T-helper 2 cell (primary cell): ENCODE data around the gene C1S.
"Not testable (repeated sequence)": the region's sequence is repeated elsewhere in the genome, so short reads cannot be mapped to it uniquely, and the experiment has no call there.

Experiments
- DNase-seq, 5 experiments: peaks; one replicate each; pipeline versions ENCODE4 v3.0.0 to v3.0.0-alpha.2; 2012 to 2022
- total RNA-seq, 2 donors: gene quantifications; one replicate each; lab custom pipeline; 2026; lab: John Stamatoyannopoulos, UW

C1S gene
- total RNA-seq: 2.0 to 2.2 reads per million in 2 donors

DNA sequence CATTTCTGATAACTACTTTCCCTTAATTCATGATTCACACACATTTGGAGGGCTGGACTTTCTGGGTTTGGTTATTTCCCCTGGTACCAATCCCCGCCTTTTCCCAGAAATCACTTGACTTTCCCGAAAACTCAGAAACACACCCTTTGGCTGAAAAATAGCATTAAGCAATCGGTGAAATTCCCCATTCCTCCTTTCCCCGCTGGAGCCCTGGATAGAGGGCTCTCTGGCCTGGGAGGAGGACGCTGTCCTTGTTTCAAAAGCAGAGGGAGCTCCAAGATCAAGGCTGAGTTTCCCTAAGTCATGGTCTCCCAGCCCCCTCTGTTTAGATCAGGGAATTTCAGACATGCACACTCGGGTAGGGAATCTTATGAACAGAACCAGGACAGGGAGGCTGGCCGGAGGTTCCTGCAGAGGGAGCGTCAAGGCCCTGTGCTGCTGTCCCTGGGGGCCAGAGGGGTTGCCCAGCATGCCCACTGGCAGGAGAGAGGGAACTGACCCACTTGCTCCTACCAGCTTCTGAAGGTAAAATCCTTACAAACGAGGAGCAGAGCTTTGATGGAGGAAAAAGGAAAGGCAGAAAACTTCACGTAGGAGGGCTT is at the start of gene C1S:
Gene C1S, plus strand, starts transcription at position 366 of the 602 bp plus-strand sequence. CDS start 1,195 bp downstream, outside the sequence.
- DNase-seq: no peak

DNA sequence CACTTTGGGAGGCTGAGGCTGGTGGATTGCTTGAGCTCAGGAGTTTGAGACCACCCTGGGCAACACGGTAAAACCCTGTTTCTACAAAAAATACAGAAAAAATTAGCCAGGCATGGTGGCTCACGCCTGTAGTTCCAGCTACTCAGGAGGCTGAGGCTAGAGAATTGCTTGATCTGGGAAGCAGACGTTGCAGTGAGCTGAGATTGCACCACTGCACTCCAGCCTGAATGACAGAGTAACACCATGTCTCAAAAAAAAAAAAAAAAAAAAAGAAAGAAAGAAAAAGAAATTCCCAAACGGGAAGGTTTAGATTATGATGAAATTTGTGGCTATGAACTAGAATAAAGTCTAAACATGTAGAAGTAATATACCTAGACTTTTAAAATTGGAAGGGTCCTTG is 49.1 kb upstream of the C1S start:
- not testable (repeated sequence) for DNase-seq

- DNase-seq: no peak
Measured at GRCh38 chr12:7012024-7012607, 48.4 kb upstream of the C1S start.

DNA sequence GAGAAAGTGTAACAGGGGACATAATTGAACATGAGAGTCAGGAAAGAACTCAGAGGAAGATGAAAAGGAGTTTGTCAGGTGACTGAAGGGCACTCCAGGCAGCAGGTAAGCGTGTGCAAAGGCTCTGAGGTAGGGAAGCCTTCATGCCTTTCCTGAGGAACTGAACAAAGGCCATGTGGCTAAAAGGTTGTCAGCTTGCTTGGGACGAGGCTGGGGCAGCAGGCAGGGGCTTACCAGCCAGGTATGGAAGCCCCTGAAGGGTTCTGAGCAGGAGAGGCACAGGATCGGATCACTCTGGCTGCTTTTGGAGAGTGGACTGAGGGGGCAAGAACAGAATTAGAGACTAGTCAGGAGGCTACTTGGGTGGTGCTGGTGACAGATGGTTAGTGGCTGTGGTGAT is 47.4 kb upstream of the C1S start:
- DNase-seq: no peak

GRCh38 chr12:7015555-7016370 is 44.8 kb upstream of the C1S start:
- DNase-seq: no peak

- peak in 1 of 5 experiments; percentile 5 for DNase-seq
Measured at GRCh38 chr12:7016958-7017571, 43.5 kb upstream of the C1S start.

DNA sequence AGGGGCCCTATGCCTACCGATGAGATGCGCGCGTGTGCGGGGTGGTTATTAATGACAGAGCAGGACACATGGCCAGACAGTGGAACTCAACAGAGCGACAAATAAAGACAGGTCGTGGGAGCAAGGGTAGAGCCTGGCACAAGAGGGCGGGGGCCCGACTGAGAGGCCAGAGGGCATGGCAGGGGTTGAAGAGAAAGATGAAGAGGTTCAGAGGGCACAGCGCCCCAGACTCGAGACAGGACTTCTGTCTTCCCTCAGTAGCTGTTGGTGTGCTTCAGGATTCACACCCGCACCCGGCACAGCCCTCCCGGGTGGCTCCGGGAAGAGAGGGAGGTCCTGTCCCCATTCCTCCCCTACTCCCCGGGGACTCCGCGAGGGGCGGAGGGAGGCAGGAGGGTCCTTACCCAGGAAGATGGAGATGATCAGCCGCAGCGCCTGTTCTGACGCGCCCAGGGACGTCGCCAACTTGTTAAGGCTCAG is 42.6 kb upstream of the C1S start:
- DNase-seq: peak in 2 of 5 experiments; percentile 4 to 43

DNA sequence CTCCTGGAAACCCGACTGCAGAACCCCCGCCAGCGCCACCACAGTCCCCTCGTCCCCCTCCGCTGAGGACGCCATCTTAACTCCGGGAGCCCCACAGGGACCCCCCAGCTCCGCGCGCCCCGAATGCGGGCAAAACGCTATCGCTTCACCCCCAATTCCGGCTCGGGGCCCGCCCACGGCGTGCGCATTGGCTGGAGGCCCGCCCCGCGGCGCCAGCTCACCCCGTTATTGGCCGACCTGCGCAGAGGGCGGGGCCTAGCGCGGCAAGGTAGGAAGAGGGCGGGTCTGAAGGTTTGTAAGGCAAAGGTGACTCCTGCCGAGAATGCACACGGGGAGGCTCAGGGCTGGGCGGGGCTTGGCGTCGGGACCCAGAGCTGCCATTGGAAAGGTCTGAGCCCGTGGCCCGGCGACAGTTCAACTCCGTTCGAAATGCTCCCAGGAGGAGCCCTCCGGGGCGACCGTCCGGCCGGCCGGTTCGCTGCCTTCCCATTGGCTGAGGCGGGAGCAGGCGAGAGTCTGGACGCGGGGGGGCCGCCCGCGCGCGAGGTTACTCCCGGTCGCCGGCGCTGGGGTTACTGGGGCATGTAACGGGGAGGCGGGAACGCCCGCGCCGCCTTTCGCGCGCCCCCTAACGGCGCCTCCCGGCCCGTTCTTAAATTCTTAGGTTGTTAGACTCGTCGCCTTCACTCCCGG is 42.0 kb upstream of the C1S start, which contains the start of gene LPCAT3:
Gene LPCAT3, minus strand, starts transcription at position 127 of the 693 bp plus-strand sequence. Its CDS starts 52 bp downstream, at position 75.
- peak; percentile 95 to 98 (median 96) for DNase-seq

GRCh38 chr12:7019043-7019569 is 41.4 kb upstream of the C1S start:
- DNase-seq: no peak

DNA sequence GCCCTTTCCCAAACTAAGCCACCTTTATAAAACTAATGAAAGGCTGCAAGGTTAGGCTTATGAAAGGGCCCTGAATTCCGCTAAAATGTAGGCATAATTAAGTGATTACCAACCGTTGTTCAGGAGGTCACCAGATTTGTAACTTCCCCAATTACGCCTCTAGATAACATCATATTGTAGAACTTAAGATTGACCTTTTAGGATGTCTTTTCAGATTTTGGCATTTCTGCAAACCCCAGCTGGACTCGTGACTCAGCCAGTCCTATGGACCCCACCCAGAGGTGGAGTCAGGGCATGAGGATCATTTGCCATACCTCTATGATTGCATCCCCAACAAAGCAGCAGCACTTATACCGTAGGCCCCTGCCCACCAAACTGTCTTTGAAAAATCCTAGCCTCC is 38.6 kb upstream of the C1S start:
- DNase-seq: no peak

DNA sequence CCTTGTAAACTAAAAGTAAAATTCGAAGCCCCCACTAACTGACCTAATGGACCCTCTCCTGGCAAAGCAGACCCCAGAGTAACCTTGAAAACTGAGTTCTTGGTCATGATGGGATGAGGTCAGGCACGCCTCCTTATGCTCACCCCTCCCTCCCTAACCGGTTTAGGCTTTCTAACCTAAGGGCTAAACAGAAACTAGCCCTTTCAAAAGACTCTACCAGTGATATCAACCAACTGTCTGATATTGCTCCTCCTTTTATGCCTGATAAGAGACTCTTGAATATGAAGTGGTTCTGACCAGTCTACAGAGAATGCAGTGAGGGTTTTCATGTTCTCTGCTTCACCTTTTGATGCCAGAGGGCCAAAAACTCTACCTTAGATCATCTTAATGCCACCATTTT is 37.4 kb upstream of the C1S start:
- no peak for DNase-seq

DNA sequence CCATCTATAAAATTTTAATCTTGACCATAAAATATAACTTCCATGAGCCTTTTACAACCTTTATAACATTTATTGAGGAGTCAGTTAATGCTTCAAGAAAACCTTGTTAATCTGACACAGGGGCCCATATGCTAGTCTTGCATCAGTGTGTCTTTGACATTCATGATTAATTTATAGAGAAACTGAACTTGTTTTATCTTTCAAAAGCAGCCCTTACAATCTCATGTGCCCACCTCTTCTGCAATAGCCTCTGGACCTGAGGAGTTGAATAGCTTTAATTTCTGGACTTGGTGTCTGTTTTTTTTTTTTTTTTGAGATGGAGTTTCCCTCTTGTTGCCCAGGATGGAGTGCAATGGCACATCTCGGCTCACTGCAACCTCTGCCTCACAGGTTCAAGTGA is 33.7 kb upstream of the C1S start:
- DNase-seq: no peak

DNA sequence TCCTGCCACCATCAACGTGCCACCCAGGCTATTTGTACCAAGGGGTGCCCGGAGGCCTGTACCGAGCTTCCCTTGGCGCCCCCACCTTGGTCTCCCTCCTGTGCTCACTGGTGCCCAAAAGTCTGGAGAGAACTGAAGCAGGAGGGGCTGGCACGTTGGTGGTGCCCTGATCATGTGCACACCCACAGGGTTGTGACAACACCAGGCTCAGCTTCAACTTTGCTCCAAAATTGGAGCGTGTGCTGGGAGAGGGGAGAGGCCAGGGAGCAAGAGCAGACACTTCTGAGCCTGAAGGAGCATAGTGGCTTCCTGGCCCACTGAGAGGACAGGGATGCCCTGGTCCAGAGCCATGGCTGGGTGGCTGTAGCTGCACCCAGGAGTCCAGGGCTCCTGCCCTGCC is 29.2 kb upstream of the C1S start:
- DNase-seq: no peak

GRCh38 chr12:7032990-7033389 is 27.5 kb upstream of the C1S start:
- DNase-seq: no peak

GRCh38 chr12:7034464-7034863 is 26.1 kb upstream of the C1S start:
- DNase-seq: no peak

GRCh38 chr12:7035463-7035862 is 25.1 kb upstream of the C1S start:
- no peak for DNase-seq

DNA sequence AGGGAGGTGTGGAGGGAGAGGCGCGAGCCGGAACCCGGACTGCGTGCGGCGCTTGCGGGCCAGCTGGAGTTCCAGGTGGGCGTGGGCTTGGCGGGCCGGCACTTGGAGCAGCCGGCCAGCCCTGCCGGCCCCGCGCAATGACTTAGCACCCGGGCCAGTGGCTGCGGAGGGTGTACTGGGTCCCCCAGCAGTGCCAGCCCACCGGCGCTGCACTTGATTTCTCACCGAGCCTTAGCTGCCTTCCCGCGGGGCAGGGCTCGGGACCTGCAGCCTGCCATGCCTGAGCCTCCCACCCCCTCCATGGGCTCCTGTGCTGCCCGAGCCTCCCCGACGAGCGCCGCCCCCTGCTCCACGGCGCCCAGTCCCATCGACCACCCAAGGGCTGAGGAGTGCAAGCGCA is 23.1 kb upstream of the C1S start:
- DNase-seq: not testable (repeated sequence)

DNA sequence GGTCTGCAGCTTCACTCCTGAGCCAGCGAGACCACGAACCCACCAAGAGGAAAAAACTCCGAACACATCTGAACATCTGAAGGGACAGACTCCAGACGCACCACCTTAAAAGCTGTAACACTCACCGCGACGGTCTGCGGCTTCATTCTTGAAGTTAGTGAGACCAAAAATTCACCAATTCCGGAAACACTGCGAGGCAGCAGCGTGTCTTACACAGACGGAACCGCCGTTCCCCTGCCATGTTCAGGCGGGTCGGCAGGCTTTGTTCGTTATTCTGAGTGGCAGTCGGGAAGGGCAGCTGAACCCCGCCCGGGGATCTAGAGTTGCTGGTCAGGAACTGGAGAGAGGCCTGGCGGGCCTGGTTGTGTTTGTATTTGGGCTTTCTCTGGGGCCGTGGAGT is 21.9 kb upstream of the C1S start:
- no peak for DNase-seq

GRCh38 chr12:7039403-7039802 is 21.1 kb upstream of the C1S start:
- no peak for DNase-seq

DNA sequence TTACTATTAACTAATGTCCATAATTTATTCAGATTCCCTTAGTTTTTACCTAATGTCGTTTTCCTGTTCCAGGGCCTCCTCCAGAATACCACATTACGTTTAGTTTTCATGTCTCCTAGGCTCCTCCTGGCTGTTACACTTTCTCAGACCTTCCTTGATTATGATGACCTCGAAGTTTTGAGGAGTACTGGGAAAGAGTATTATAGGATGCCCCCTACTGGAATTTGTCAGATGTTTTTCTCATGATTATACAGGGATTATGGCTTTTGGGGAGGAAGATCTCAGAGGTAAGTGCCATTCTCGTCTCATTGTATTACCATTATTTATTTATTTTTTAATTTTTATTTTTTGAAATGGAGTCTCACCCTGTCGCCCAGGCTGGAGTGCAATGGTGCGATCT is 17.7 kb upstream of the C1S start:
- peak in 2 of 5 experiments; percentile 2 to 7 for DNase-seq

- no peak for DNase-seq
Measured at GRCh38 chr12:7045913-7046312, 14.6 kb upstream of the C1S start.
